Measurements from ENCODE around the gene SCLY. TPM values are rescaled to one million over a fixed set of nuclear protein-coding genes. Genes with fewer than 3 reads are reported as not detected.

SCLY gene
- total and polyA plus RNA-seq, 2 donors (not counting 1 experiment from before 2014, with no cell fraction given): 16.4 to 42.4 TPM

GRCh38 chr2:238039151-238039550 is 21.6 kb upstream of the SCLY start:
- 63% methylated on average over 3 of the region's 6 CpGs for WGBS (ENCODE audit: insufficient coverage)
- no peaks in the 10 kb centered on the region for H3K4me1 Mint-ChIP-seq
- H3K27me3 ChIP-seq (replicated peaks in 1 of 4; ENCODE audit: control extremely low read depth in 1 of 4, control insufficient read depth in 3 of 4, insufficient read depth in 4 of 4, low read length in 3 of 4): no peaks in the 10 kb centered on the region
- ATAC-seq (ENCODE audit: low read depth) (no peak), DNase-seq (no peak)
- H4K20me1 ChIP-seq (ENCODE audit: control insufficient read depth, insufficient read depth, low read length, poor library complexity, severe bottlenecking): no peaks in the 10 kb centered on the region
- no peak overlapping the region for H3K9ac ChIP-seq (ENCODE audit: low read length)
- TF ChIP-seq EZH2 (IDR thresholded peaks at IDR 0.05; ENCODE audit: borderline replicate concordance, insufficient read depth, low read depth, low read length, poor library complexity, severe bottlenecking): no peak
- TF ChIP-seq, protein P1, sequence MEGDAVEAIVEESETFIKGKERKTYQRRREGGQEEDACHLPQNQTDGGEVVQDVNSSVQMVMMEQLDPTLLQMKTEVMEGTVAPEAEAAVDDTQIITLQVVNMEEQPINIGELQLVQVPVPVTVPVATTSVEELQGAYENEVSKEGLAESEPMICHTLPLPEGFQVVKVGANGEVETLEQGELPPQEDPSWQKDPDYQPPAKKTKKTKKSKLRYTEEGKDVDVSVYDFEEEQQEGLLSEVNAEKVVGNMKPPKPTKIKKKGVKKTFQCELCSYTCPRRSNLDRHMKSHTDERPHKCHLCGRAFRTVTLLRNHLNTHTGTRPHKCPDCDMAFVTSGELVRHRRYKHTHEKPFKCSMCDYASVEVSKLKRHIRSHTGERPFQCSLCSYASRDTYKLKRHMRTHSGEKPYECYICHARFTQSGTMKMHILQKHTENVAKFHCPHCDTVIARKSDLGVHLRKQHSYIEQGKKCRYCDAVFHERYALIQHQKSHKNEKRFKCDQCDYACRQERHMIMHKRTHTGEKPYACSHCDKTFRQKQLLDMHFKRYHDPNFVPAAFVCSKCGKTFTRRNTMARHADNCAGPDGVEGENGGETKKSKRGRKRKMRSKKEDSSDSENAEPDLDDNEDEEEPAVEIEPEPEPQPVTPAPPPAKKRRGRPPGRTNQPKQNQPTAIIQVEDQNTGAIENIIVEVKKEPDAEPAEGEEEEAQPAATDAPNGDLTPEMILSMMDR (IDR thresholded peaks at IDR 0.05): no peak
- H3K9me3 Mint-ChIP-seq (ENCODE audit: insufficient read depth): no peaks in the 10 kb centered on the region
- no peak overlapping the region for H3K4me3 Mint-ChIP-seq
- intact Hi-C loops (cut with micrococcal nuclease): no loop called here
- peaks cover 16 to 44% of the 10 kb centered on the region in 2 experiments for H3K36me3 ChIP-seq (replicated peaks in 1 of 2; ENCODE audit: control extremely low read depth in 1 of 2, control insufficient read depth in 1 of 2, extremely low read depth in 1 of 2, insufficient read depth in 2 of 2, low read length in 1 of 2)
- no peak overlapping the region for H2AFZ ChIP-seq (ENCODE audit: insufficient read depth, low read depth, low read length, poor library complexity, severe bottlenecking)
- H3K9me3 ChIP-seq (ENCODE audit: control extremely low read depth in 1 of 3, control insufficient read depth in 2 of 3, insufficient read depth in 1 of 3, low read length in 2 of 3): no peaks in the 10 kb centered on the region
- H3K27me3 Mint-ChIP-seq: no peaks in the 10 kb centered on the region
- no peak overlapping the region for H3K4me2 ChIP-seq (replicated peaks; ENCODE audit: low read depth, low read length, poor library complexity, severe bottlenecking)
- no peak overlapping the region for H3K27ac ChIP-seq (ENCODE audit: low read length in 2 of 2)
- no peaks in the 10 kb centered on the region for H3K4me1 ChIP-seq (ENCODE audit: control insufficient read depth in 2 of 2, insufficient read depth in 2 of 2, low read length in 2 of 2)
- POLR2A ChIA-PET: no interaction called here
- CTCF ChIA-PET: no interaction called here
- H3K27ac Mint-ChIP-seq: no peak overlapping the region
- H3K4me3 ChIP-seq (ENCODE audit: control extremely low read depth in 1 of 5, extremely low read depth in 1 of 5, insufficient read depth in 1 of 5, low read depth in 2 of 5, low read length in 4 of 5): no peak overlapping the region
- no peaks in the 10 kb centered on the region for H3K79me2 ChIP-seq (ENCODE audit: control insufficient read depth, insufficient read depth, low read length)

- TF ChIP-seq, protein P1 (IDR thresholded peaks at IDR 0.05): no peak
- no peak for TF ChIP-seq EZH2 (IDR thresholded peaks at IDR 0.05; ENCODE audit: borderline replicate concordance, insufficient read depth, low read depth, low read length, poor library complexity, severe bottlenecking)
- Histone ChIP-seq H3K27me3 (replicated peaks in 1 of 4; ENCODE audit: control extremely low read depth in 1 of 4, control insufficient read depth in 3 of 4, insufficient read depth in 4 of 4, low read length in 3 of 4) (no peaks in the 10 kb centered on the region), H3K9ac (ENCODE audit: low read length) (no peak overlapping the region), H3K4me3 (ENCODE audit: control extremely low read depth in 1 of 5, extremely low read depth in 1 of 5, insufficient read depth in 1 of 5, low read depth in 2 of 5, low read length in 4 of 5) (no peak overlapping the region), H3K4me1 (ENCODE audit: control insufficient read depth in 2 of 2, insufficient read depth in 2 of 2, low read length in 2 of 2) (no peaks in the 10 kb centered on the region), H3K4me2 (replicated peaks; ENCODE audit: low read depth, low read length, poor library complexity, severe bottlenecking) (no peak overlapping the region), H3K79me2 (ENCODE audit: control insufficient read depth, insufficient read depth, low read length) (no peaks in the 10 kb centered on the region), H3K27ac (ENCODE audit: low read length in 2 of 2) (no peak overlapping the region), H4K20me1 (ENCODE audit: control insufficient read depth, insufficient read depth, low read length, poor library complexity, severe bottlenecking) (no peaks in the 10 kb centered on the region), H3K9me3 (ENCODE audit: control extremely low read depth in 1 of 3, control insufficient read depth in 2 of 3, insufficient read depth in 1 of 3, low read length in 2 of 3) (no peaks in the 10 kb centered on the region), H3K36me3 (replicated peaks in 1 of 2; ENCODE audit: control extremely low read depth in 1 of 2, control insufficient read depth in 1 of 2, extremely low read depth in 1 of 2, insufficient read depth in 2 of 2, low read length in 1 of 2) (peaks cover 16 to 44% of the 10 kb centered on the region in 2 experiments), H2AFZ (ENCODE audit: insufficient read depth, low read depth, low read length, poor library complexity, severe bottlenecking) (no peak overlapping the region)
- WGBS (ENCODE audit: insufficient coverage): 98% methylated on average over 11 of the region's 11 CpGs
- Mint-ChIP-seq H3K4me3 (no peak overlapping the region), H3K27ac (no peak overlapping the region), H3K4me1 (no peaks in the 10 kb centered on the region), H3K9me3 (ENCODE audit: insufficient read depth) (no peaks in the 10 kb centered on the region), H3K27me3 (no peaks in the 10 kb centered on the region)
- DNase-seq (no peak), ATAC-seq (ENCODE audit: low read depth) (no peak)
- ChIA-PET CTCF (interaction anchor here (0.9 kb wide), 1 partner anchor 223 kb away, joined by 3 read pairs; no protein-coding TSS in a partner anchor), POLR2A (no interaction called here)
- intact Hi-C loops (cut with micrococcal nuclease): no loop called here
Measured at GRCh38 chr2:238039985-238040384, 20.8 kb upstream of the SCLY start.
